B cell (primary cell): Measurements from ENCODE around the gene SYTL2.

Experiments
- CTCF ChIP-seq: fragments of 200-600 bp; IDR thresholded peaks from one replicate; pipeline ENCODE4 v1.8.0; 2022; ENCODE audit warnings: antibody characterized with exemption, mild to moderate bottlenecking
- EZH2 ChIP-seq: IDR thresholded peaks from 2 replicates; pipeline ENCODE4 v1.6.1; 2012; ENCODE audit warnings: borderline replicate concordance, low read depth, mild to moderate bottlenecking, moderate library complexity, low read length; ENCODE audit not compliant: insufficient read depth, poor library complexity, severe bottlenecking

GRCh38 chr11:85699957-85700741 lies 110.8 kb downstream of the SYTL2 start:
- TF ChIP-seq EZH2 = no peak
- no peak for TF ChIP-seq CTCF
